Nasal cavity respiratory epithelium epithelial cell of viscerocranial mucosa (primary cell): ENCODE results near the gene KPNA4. TPM values are rescaled to one million over a fixed set of nuclear protein-coding genes. Genes with fewer than 3 reads are reported as not detected.

ENCODE experiments used
- total RNA-seq: library from RNA; depleted of rRNA; stranded (reverse); fragments of >200 nt; gene quantifications from 2 replicates; pipeline ENCODE4 v1.2.3, GENCODE V29; 2014

The KPNA4 gene, protein sequence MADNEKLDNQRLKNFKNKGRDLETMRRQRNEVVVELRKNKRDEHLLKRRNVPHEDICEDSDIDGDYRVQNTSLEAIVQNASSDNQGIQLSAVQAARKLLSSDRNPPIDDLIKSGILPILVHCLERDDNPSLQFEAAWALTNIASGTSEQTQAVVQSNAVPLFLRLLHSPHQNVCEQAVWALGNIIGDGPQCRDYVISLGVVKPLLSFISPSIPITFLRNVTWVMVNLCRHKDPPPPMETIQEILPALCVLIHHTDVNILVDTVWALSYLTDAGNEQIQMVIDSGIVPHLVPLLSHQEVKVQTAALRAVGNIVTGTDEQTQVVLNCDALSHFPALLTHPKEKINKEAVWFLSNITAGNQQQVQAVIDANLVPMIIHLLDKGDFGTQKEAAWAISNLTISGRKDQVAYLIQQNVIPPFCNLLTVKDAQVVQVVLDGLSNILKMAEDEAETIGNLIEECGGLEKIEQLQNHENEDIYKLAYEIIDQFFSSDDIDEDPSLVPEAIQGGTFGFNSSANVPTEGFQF
- total RNA-seq = 59.8 and 59.9 TPM in 2 replicates

DNA sequence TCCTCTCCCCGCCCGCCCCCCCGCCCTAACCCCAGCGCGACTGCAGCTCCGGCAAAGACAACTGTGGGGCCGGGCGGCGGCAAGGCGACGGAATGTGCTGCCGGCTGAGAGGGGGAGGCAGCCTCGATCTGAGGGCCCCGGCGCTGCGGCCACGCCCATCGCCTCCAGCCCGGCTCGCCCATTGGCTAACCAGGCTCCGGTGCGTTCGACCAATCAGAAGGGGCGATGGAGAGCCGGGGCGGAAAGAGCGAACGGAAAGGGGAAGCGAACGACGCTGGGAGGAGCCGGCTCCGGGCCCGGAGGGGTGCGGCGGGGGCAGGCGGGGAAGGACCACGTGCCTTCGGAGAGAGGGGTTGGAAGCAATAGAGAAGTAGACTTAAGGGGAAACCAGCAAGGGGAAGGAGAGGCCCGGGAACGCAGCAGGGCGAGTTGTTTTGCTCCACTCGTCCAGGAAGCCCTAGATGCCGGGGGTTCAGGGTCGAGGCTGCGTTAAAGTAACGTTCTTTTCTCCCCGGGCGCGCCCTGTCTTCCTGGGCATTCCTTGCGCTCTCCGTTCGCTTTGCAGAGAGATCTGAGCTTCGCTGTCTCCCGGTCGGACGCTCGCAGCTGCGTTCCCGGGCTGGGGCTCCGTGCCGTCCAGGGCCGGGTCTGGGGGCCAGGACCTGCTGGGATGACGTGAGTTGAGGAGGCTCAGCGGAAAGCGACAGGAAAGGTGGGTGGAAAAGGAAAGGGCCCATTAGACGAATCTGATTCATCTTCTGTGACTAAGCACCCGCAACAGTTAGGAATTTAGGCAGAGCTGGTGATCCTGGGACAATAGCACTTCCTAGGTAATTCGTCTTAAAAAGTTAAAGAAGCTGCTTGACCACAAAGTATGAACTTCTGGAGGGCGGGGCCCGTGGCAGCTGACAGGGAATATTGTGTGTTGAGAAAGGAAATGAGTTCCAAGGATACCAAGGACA is at the start of gene KPNA4:
KPNA4 (minus strand) TSS at position 130 of the 962 bp plus-strand sequence. CDS start 289 bp downstream, outside the sequence.

GRCh38 chr3:160449636-160450598 is 115.5 kb downstream of the KPNA4 start, which contains the start of gene TRIM59:
Gene TRIM59 (minus strand): TSS chr3:160449786. CDS start chr3:160439183, 10,603 bp downstream.

Other genes with a start within 250 kb of the KPNA4 start
- 16.7 and 22.9 TPM in 2 replicates for gene IFT80, start 166.3 kb downstream of the KPNA4 start, total RNA-seq
- gene SMC4, start 165.9 kb downstream of the KPNA4 start, total RNA-seq = 17.4 and 18.2 TPM in 2 replicates
- gene TRIM59, start 115.8 kb downstream of the KPNA4 start, total RNA-seq = 5.7 and 8.5 TPM in 2 replicates
- gene ARL14, start 111.6 kb upstream of the KPNA4 start, total RNA-seq = under 0.01 and 0.50 TPM in 2 replicates
- 4.1 and 10.8 TPM in 2 replicates for gene PPM1L, start 190.7 kb upstream of the KPNA4 start, total RNA-seq